Activated CD4-positive, alpha-beta T cell treated with anti-CD3 and anti-CD28 coated beads, Interleukin-2, amount 10 ng/mL, durations not matched to agents 7 days and 5 days (primary cell): Measurements from ENCODE around the gene ANKRD33B. TPM values are rescaled to one million over a fixed set of nuclear protein-coding genes. Genes with fewer than 3 reads are reported as not detected.

Experiments used
- CTCF ChIA-PET: fragments of 350-600 bp; sonication (Branson Sonifier 250); formaldehyde crosslinking; loops from one replicate; lab custom pipeline; 2021; ENCODE audit warnings: antibody characterized with exemption; lab: Charles Lee
- POLR2A ChIA-PET: fragments of 350-600 bp; sonication (Branson Sonifier 250); formaldehyde crosslinking; loops from one replicate; lab custom pipeline; 2021; ENCODE audit warnings: antibody characterized with exemption; lab: Charles Lee
- DNase-seq: peaks from one replicate; pipeline ENCODE4 v3.0.0-alpha.2; 2020
- H3K27ac Mint-ChIP-seq: one replicate; pipeline ENCODE4 v1.8.0; 2021; ENCODE audit warnings: mild to moderate bottlenecking, moderate library complexity, mixed read lengths
- H3K27me3 Mint-ChIP-seq: one replicate; pipeline ENCODE4 v1.8.0; 2021; ENCODE audit warnings: mixed read lengths
- H3K36me3 Mint-ChIP-seq: one replicate; pipeline ENCODE4 v1.8.0; 2021; ENCODE audit warnings: low read depth, mixed read lengths
- H3K4me1 Mint-ChIP-seq: one replicate; pipeline ENCODE4 v1.8.0; 2021; ENCODE audit warnings: mixed read lengths
- H3K4me3 Mint-ChIP-seq: one replicate; pipeline ENCODE4 v1.8.0; 2021; ENCODE audit warnings: mild to moderate bottlenecking, moderate library complexity, mixed read lengths
- H3K9me3 Mint-ChIP-seq: one replicate; pipeline ENCODE4 v1.8.0; 2021; ENCODE audit warnings: mixed read lengths
- total RNA-seq, 2 experiments: library from RNA; stranded (reverse); gene quantifications; one replicate each; pipeline ENCODE4 v1.2.3, GENCODE V29; 2021

Gene ANKRD33B
- total RNA-seq, 2 experiments from 2014 or later = 3.2 to 3.7 TPM

DNA sequence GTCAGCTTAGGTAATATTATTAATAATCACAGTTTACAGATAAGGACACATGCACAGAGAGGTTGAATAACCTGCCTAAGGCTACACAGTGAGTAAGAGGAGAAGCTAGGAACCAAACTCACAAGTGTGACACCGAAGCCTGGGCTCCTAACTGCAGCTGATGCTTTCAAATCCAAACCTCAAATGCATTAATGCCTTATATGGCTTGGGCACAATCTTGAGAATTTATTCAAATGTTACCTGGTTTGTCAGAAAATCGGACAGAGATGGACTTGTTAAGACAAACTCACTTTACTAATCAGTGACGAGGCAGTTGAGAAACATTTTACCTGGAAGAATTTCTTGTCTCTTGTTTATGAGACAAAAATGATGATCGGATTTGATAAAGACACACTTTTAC, 142.5 kb downstream of the ANKRD33B start:
- CTCF ChIA-PET = no interaction called here
- H3K4me3 Mint-ChIP-seq = no peak overlapping the region
- peaks cover 1% of the 10 kb centered on the region for H3K36me3 Mint-ChIP-seq
- H3K4me1 Mint-ChIP-seq = peaks cover 17% of the 10 kb centered on the region
- POLR2A ChIA-PET = no interaction called here
- H3K27me3 Mint-ChIP-seq = no peaks in the 10 kb centered on the region
- no peak overlapping the region for H3K27ac Mint-ChIP-seq
- no peak for DNase-seq
- H3K9me3 Mint-ChIP-seq = no peaks in the 10 kb centered on the region

Other genes with a start within 250 kb of the ANKRD33B start
- gene MARCHF6, start 210.4 kb upstream of the ANKRD33B start, total RNA-seq = 10 to 100 TPM; 84.7 to 93.6 TPM
- gene ROPN1L, start 122.2 kb upstream of the ANKRD33B start, total RNA-seq = 1 to 10 TPM; 3.1 to 4.1 TPM
- gene DAP, start 197.2 kb downstream of the ANKRD33B start, total RNA-seq = 10 to 100 TPM; 60.5 to 64.8 TPM